ENCODE data around the gene FXYD7.

GRCh38 chr19:35108730-35109129 lies 34.3 kb upstream of the FXYD7 start:
- TF ChIP-seq EZH2 (IDR thresholded peaks at IDR 0.05; ENCODE audit: low read length) (no peak), CTCF (optimal IDR thresholded peaks at IDR 0.05 in 1 of 3, IDR thresholded peaks at IDR 0.05 in 1 of 3, conservative IDR thresholded peaks at IDR 0.05 in 1 of 3; ENCODE audit: extremely low read depth in 1 of 3, insufficient read depth in 2 of 3, low read length in 3 of 3) (no peak)
